GM12864 (cell line): Measurements from ENCODE around the gene TGM1.

Experiments used
- DNase-seq: peaks from one replicate; pipeline ENCODE4 v3.0.0-alpha.2; 2011; ENCODE audit warnings: low read depth
- H3K4me3 ChIP-seq: 2 replicates; pipeline ENCODE4 v1.5.1; 2011; ENCODE audit warnings: mild to moderate bottlenecking, low read depth, low read length, control low read depth
- TF ChIP-seq, protein P1 (sequence below): IDR thresholded peaks from 2 replicates; pipeline ENCODE4 v1.5.1; 2011; ENCODE audit warnings: low read depth, mild to moderate bottlenecking, moderate library complexity, low read length, control low read depth, inconsistent platforms; ENCODE audit errors: missing control alignments

TGM1 gene

DNA sequence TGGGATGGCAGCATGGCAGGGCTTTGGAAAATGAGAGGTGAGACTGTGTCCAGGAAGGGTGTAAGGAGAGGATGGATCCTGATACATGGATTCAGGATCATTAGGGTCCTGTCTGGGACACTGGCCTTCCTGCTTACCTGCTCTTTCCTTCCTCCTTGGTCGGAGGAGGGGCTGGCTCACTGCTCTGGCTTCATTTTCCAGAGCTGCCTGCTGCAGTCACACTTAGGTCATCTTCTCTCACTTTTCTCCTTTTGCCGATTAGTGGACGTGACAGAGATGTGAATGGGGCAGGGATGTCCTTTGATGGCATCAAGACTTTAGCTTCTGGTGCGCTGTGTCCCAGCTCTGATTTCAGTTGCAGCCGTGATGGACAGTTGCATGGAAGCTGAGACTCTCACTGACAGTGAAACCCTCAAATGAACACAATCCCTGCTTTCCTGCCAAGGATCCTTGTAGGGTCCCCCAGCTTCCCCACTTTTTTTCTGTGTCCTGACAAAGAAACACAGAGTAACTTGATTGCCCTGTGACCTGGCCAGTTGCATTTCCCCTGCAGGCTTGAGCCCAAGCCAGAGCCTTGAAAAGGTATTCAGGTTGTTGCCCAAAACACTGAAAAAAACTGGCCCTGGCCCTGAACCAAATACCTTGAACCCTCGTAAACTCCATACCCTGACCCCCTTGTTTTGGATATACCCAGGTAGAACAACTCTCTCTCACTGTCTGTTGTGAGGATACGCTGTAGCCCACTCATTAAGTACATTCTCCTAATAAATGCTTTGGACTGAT is 45.6 kb upstream of the TGM1 start:
- TF ChIP-seq, protein P1, sequence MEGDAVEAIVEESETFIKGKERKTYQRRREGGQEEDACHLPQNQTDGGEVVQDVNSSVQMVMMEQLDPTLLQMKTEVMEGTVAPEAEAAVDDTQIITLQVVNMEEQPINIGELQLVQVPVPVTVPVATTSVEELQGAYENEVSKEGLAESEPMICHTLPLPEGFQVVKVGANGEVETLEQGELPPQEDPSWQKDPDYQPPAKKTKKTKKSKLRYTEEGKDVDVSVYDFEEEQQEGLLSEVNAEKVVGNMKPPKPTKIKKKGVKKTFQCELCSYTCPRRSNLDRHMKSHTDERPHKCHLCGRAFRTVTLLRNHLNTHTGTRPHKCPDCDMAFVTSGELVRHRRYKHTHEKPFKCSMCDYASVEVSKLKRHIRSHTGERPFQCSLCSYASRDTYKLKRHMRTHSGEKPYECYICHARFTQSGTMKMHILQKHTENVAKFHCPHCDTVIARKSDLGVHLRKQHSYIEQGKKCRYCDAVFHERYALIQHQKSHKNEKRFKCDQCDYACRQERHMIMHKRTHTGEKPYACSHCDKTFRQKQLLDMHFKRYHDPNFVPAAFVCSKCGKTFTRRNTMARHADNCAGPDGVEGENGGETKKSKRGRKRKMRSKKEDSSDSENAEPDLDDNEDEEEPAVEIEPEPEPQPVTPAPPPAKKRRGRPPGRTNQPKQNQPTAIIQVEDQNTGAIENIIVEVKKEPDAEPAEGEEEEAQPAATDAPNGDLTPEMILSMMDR, result no peak
- no peak for DNase-seq
- H3K4me3 ChIP-seq, result no peak overlapping the region

DNA sequence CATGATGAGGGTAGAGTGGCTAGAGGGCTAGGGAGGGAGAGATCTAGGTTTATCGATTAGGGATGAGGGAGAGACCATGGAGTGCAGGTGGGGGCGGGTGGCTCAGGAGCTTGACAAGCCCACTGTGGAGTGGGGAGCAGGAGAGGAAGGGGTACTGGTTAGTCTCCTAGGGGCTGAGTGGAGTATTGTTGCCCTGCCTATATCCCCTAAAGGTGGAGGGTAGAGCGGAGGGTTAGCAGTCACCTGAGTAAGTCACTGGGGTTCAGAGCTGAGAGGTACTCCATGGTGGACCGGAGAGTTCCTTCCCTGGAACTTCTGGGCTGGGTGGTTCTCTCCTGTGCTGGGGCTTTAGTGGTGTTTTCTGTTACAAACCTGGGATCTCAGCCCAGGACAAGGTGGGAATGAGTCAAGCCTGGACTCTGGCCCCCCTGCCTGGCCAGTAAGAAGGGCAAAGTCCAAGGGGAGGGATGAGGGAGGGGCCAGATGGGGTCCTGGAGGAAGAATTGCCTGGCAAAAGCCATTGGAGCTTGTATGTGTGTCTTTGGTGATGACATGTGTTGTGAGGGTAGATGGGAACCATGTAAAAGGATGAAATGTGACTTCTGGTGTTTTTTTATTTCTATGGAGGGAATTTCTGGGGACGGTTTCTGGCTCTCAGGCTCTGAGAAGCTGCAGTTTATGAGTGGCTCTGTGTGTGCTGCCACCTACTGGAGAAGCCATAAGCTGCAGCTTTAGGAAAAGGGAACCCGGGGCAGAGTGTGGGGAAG is 44.8 kb upstream of the TGM1 start, which contains the start of gene CIDEB:
Gene CIDEB, minus strand, starts transcription at position 403 of the 767 bp plus-strand sequence. Its CDS starts 119 bp downstream, at position 284.
- TF ChIP-seq, protein P1, result peak; percentile 94
- no peak within 1 kb of the TSS for H3K4me3 ChIP-seq
- DNase-seq, result no peak

DNA sequence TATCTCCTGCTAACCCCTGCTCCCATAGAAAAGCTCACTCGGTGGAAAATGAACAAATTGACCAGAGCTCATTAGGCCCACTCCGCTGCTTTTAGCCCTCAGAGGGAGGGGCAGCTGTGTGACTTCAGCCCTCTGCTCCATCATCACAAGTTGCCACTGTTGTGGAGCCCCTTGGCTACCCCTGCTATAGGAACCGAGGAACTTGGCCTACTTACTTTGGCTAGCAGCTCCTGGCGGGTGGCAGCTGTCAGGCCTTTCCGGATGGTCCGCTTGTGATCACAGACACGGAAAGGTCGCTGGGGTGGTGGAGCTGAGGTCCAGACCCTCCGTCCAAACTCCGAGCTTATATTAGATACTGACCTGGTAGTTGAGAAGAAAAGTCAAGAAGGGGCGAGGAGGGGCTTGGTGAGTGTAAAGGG is 44.2 kb upstream of the TGM1 start:
- no peak for DNase-seq
- H3K4me3 ChIP-seq, result no peak overlapping the region
- TF ChIP-seq, protein P1, result no peak

DNA sequence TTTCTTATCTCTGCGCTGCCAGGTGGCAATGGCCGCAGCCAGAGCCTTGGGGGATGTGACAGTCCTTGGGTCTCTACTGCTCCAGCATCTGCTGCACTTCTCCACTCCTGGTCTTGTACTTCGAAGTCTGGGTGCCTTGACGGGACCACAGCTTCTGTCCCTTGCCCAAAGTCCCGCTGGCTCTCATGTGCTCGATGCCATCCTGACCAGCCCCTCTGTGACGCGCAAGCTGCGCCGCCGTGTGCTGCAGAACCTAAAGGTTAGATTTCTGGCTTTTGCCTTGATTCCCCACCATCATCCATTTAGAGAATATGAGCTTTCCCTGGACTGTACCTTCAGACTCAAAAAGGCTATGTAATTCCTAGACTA is 41.0 kb upstream of the TGM1 start:
- no peak overlapping the region for H3K4me3 ChIP-seq
- no peak for DNase-seq
- TF ChIP-seq, protein P1, result no peak

DNA sequence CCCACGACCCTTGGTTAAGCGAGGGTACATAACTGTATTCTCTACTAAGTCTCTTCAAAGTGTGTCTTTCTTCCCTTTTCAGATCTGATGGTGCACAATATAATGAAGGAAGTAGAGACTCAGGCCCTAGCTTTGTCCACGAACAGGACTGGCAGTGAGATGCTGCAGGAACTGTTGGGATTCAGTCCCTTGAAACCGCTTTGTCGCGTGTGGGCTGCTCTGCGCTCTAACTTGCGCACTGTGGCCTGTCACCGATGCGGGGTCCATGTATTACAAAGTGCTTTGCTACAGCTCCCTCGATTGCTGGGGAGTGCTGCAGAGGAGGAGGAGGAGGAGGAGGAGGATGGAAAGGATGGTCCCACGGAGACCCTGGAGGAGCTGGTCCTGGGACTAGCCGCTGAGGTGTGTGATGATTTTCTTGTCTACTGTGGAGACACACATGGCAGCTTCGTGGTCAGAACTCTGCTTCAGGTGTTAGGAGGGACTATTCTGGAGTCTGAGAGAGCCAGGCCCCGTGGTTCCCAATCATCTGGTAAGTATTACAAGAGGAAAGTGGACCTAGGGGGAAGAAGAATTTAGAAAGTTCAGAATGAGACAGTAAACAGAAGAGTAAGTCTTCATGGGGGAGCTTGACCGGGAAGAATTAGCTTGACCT is 37.5 kb upstream of the TGM1 start:
- DNase-seq, result no peak
- H3K4me3 ChIP-seq, result peak overlapping the region; percentile 74
- TF ChIP-seq, protein P1, result no peak

DNA sequence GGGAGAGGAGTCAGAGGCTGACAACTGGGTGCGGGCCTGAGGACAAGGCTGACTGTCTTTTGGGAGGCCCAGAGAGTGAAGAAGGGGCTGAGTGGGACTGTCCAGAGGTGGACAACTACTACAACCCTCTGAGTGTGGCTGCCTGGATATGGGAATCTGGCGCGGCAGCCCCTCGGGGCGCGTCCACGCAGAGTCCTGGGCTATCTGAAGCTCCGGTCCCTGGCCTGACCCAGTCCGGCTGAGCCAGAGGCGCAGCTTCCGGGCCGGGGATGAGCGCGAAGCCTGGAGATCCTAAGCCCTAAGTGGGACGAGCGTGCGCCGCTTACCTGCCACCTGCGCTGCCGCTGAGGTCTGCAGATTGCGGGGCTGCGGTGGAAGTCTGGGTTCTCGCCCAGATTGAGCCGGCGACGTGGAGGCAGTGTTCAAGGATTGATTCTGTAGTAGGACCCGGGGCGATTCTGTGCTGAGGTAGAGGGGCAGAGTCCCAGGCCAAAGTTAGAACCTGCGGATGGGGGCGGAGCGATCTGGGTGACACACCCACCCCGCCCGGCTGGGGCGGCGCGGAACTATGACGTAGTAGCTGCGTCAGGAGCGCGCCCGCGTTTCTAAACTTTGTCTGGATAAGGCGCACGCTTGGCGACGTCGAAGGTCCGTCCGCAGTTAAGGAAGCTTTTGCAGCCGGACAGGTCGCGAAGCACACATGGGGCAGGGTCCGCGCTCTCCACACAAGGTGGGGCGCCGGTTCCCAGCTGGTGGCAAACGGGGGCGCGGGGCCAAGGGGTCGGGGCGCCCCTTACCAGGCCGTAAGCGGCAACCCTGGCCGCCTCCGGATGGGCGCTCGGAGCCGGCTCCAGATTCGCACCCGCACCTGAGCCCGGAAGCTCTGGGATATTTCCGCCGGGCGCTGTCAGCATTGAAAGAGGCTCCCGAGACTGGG is 36.5 kb upstream of the TGM1 start, which contains the start of the genes DHRS1 and NOP9:
Gene DHRS1, minus strand, starts transcription at position 526 of the 937 bp plus-strand sequence. CDS start 674 bp downstream, outside the sequence.
Gene NOP9, plus strand, starts transcription at position 596 of the 937 bp plus-strand sequence. Its CDS starts 105 bp downstream, at position 701.
- peak within 1 kb of the TSS; percentile 74 for H3K4me3 ChIP-seq
- peak; percentile 69 for DNase-seq
- TF ChIP-seq, protein P1, result no peak
